H9 (cell line): ENCODE data around the gene OR51F1. TPM values are rescaled to one million over a fixed set of nuclear protein-coding genes. Genes with fewer than 3 reads are reported as not detected.
"Not testable (repeated sequence)": the region's sequence is repeated elsewhere in the genome, so short reads cannot be mapped to it uniquely, and the experiment has no call there.

Experiments used
- DNase-seq: peaks from one replicate; pipeline ENCODE4 v3.0.0-alpha.2; 2017
- H2AFZ ChIP-seq: one replicate; pipeline ENCODE4 v1.6.1; 2013; ENCODE audit warnings: mild to moderate bottlenecking, low read length, control low read depth, moderate library complexity
- H2AK5ac ChIP-seq: 2 replicates; pipeline ENCODE4 v1.6.1; 2013; ENCODE audit warnings: low read length, control low read depth, mixed read lengths; ENCODE audit not compliant: insufficient read length
- H2BK120ac ChIP-seq: one replicate; pipeline ENCODE4 v1.6.1; 2013; ENCODE audit warnings: low read depth, mild to moderate bottlenecking, low read length, control low read depth, inconsistent platforms; ENCODE audit not compliant: poor library complexity, severe bottlenecking
- H2BK12ac ChIP-seq: 2 replicates; pipeline ENCODE4 v1.6.1; 2013; ENCODE audit warnings: low read length, control low read depth, mixed read lengths, low read depth; ENCODE audit not compliant: insufficient read length
- H2BK15ac ChIP-seq: 2 replicates; pipeline ENCODE4 v1.6.1; 2013; ENCODE audit warnings: low read depth, low read length, control low read depth
- H2BK20ac ChIP-seq: one replicate; pipeline ENCODE4 v1.6.1; 2013; ENCODE audit warnings: low read depth, mild to moderate bottlenecking, low read length, control low read depth, inconsistent platforms; ENCODE audit not compliant: poor library complexity, severe bottlenecking
- H2BK5ac ChIP-seq: 2 replicates; pipeline ENCODE4 v1.6.1; 2013; ENCODE audit warnings: low read length, control low read depth, mixed read lengths; ENCODE audit not compliant: insufficient read length
- H3K14ac ChIP-seq: 2 replicates; pipeline ENCODE4 v1.6.1; 2013; ENCODE audit warnings: low read length, control low read depth; ENCODE audit not compliant: insufficient read depth
- H3K18ac ChIP-seq: 2 replicates; pipeline ENCODE4 v1.6.1; 2013; ENCODE audit warnings: low read depth, mild to moderate bottlenecking, mixed read lengths, low read length, control low read depth; ENCODE audit not compliant: insufficient read length
- H3K23ac ChIP-seq: 2 replicates; pipeline ENCODE4 v1.6.1; 2013; ENCODE audit warnings: low read length, control low read depth, mixed read lengths, low read depth; ENCODE audit not compliant: insufficient read length
- H3K23me2 ChIP-seq: 2 replicates; pipeline ENCODE4 v1.6.1; 2013; ENCODE audit warnings: low read depth, mild to moderate bottlenecking, mixed read lengths, low read length, control low read depth; ENCODE audit not compliant: insufficient read length, poor library complexity, severe bottlenecking
- H3K27ac ChIP-seq: 2 replicates; pipeline ENCODE4 v1.5.1; 2013; ENCODE audit warnings: low read length, control low read depth, mixed read lengths, low read depth; ENCODE audit not compliant: insufficient read length
- H3K27me3 ChIP-seq: 2 replicates; pipeline ENCODE4 v1.6.1; 2013; ENCODE audit warnings: low read length, control low read depth, inconsistent platforms; ENCODE audit not compliant: insufficient read depth
- H3K4ac ChIP-seq: 2 replicates; pipeline ENCODE4 v1.6.1; 2013; ENCODE audit warnings: low read depth, mild to moderate bottlenecking, control low read depth, inconsistent platforms, low read length, moderate library complexity
- H3K4me1 ChIP-seq: 2 replicates; pipeline ENCODE4 v1.6.1; 2013; ENCODE audit warnings: low read length, control low read depth, inconsistent platforms; ENCODE audit not compliant: insufficient read depth
- H3K4me2 ChIP-seq: 2 replicates; pipeline ENCODE4 v1.6.1; 2013; ENCODE audit warnings: low read length, control low read depth, mixed read lengths; ENCODE audit not compliant: insufficient read length, insufficient read depth
- H3K56ac ChIP-seq: 2 replicates; pipeline ENCODE4 v1.6.1; 2013; ENCODE audit warnings: low read depth, mild to moderate bottlenecking, mixed read lengths, low read length, control low read depth; ENCODE audit not compliant: insufficient read length
- H3K79me1 ChIP-seq: 2 replicates; pipeline ENCODE4 v1.6.1; 2013; ENCODE audit warnings: low read depth, mild to moderate bottlenecking, moderate library complexity, low read length, control low read depth, inconsistent platforms; ENCODE audit not compliant: insufficient read depth, poor library complexity, severe bottlenecking
- H3K79me2 ChIP-seq: 2 replicates; pipeline ENCODE4 v1.6.1; 2013; ENCODE audit warnings: low read length, control low read depth, inconsistent platforms; ENCODE audit not compliant: insufficient read depth
- H3K9ac ChIP-seq: 2 replicates; pipeline ENCODE4 v1.6.1; 2013; ENCODE audit warnings: low read length, control low read depth, mixed read lengths; ENCODE audit not compliant: insufficient read length; ENCODE audit errors: extremely low read depth
- H3K9me3 ChIP-seq: one replicate; pipeline ENCODE4 v1.6.1; 2013; ENCODE audit warnings: low read depth, low read length, inconsistent platforms; ENCODE audit not compliant: control insufficient read depth
- H3T11ph ChIP-seq: one replicate; pipeline ENCODE4 v1.6.1; 2013; ENCODE audit warnings: mild to moderate bottlenecking, low read length, control low read depth, inconsistent platforms
- H4K20me1 ChIP-seq: one replicate; pipeline ENCODE4 v1.6.1; 2013; ENCODE audit not compliant: control insufficient read depth, insufficient read length, insufficient read depth
- H4K5ac ChIP-seq: 2 replicates; pipeline ENCODE4 v1.6.1; 2013; ENCODE audit warnings: low read depth, mild to moderate bottlenecking, mixed read lengths, low read length, control low read depth; ENCODE audit not compliant: insufficient read length
- H4K8ac ChIP-seq: replicated peaks from 2 replicates; pipeline ENCODE4 v1.6.1; 2013; ENCODE audit warnings: low read length, control low read depth, mixed read lengths, low read depth; ENCODE audit not compliant: insufficient read length
- H4K91ac ChIP-seq: 2 replicates; pipeline ENCODE4 v1.6.1; 2013; ENCODE audit warnings: low read depth, mild to moderate bottlenecking, moderate library complexity, mixed read lengths, low read length, control low read depth; ENCODE audit not compliant: insufficient read length
- H3K27ac Mint-ChIP-seq, 3 experiments: 2 replicates in 2 of 3; 3 replicates in 1 of 3; pipeline ENCODE4 v1.8.0; 2020 to 2021; ENCODE audit warnings: mixed read lengths in 3 of 3, mild to moderate bottlenecking in 1 of 3, moderate library complexity in 1 of 3
- H3K27me3 Mint-ChIP-seq: 2 replicates; pipeline ENCODE4 v1.8.0; 2021; ENCODE audit warnings: low read depth, mild to moderate bottlenecking, moderate library complexity, mixed read lengths
- H3K36me3 Mint-ChIP-seq, 3 experiments: 2 replicates in 2 of 3; 3 replicates in 1 of 3; pipeline ENCODE4 v1.8.0; 2020 to 2021; ENCODE audit warnings: low read depth in 3 of 3, mixed read lengths in 3 of 3; ENCODE audit not compliant: insufficient read depth in 1 of 3
- H3K4me1 Mint-ChIP-seq, 2 experiments: 2 replicates each; pipeline ENCODE4 v1.8.0; 2020; ENCODE audit warnings: mixed read lengths in 2 of 2
- H3K4me3 Mint-ChIP-seq, 2 experiments: 2 replicates in 1 of 2; 3 replicates in 1 of 2; pipeline ENCODE4 v1.8.0; 2020 to 2021; ENCODE audit warnings: mild to moderate bottlenecking in 2 of 2, mixed read lengths in 2 of 2, moderate library complexity in 1 of 2
- H3K9me3 Mint-ChIP-seq, 2 experiments: 2 replicates in 1 of 2; 3 replicates in 1 of 2; pipeline ENCODE4 v1.8.0; 2020; ENCODE audit warnings: mild to moderate bottlenecking in 2 of 2, mixed read lengths in 2 of 2, moderate library complexity in 1 of 2
- WGBS: extraction: QIAGEN DNeasy Blood & Tissue Kit; methylation state at CpG from one replicate; pipeline ENCODE4 v1.1.7; 2013; ENCODE audit warnings: missing lambda C conversion rate, low lambda C conversion rate, mixed read lengths; ENCODE audit not compliant: insufficient read length; ENCODE audit errors: extremely low coverage; 5-methylcytosine and 5-hydroxymethylcytosine counted together
- total RNA-seq: library from RNA; stranded (reverse); gene quantifications from 2 replicates; pipeline ENCODE4 v1.2.1, GENCODE V29; 2021
- TF ChIP-seq, protein P1 (sequence below): fragments of 200-600 bp; sonication (generic); conservative IDR thresholded peaks from 3 replicates; pipeline ENCODE4 v1.8.0; 2021; ENCODE audit warnings: antibody characterized with exemption, mild to moderate bottlenecking

Gene OR51F1
- total RNA-seq, 1 experiment from 2014 or later: not detected

DNA sequence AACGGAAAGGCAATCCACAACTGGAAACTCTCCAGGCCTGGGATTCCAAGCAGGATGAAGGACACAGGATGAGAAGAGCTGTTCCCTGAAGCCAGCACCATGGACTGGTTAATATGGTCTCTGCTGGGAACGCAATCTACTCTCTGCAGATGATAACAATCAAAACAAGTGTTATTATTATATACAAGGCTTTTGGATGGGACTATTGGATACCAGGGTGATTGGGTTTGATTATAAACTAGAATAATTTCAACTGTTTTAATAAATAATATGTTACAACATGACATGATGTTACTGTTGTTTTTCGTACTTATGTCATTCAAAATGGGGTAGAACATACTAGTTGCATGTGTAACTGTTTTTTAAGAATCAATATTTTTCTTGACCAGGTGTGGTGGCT is 34.5 kb upstream of the OR51F1 start, which contains the start of gene OR52R1:
Gene OR52R1, minus strand, starts transcription at position 101 of the 400 bp plus-strand sequence. Its CDS starts 0 bp downstream, at position 101.
- Histone ChIP-seq H3T11ph (no peak within 1 kb of the TSS), H3K56ac (no peak within 1 kb of the TSS), H4K5ac (no peak within 1 kb of the TSS), H3K23me2 (no peaks in the 10 kb centered on the region), H4K8ac (no peak within 1 kb of the TSS), H4K20me1 (no peaks in the 10 kb centered on the region), H3K79me1 (no peaks in the 10 kb centered on the region), H2AK5ac (no peak within 1 kb of the TSS), H3K9ac (no peak within 1 kb of the TSS), H3K4me2 (no peak within 1 kb of the TSS), H2BK20ac (no peak within 1 kb of the TSS), H3K4me1 (no peaks in the 10 kb centered on the region), H3K79me2 (no peaks in the 10 kb centered on the region), H3K27ac (no peak within 1 kb of the TSS), H3K18ac (no peak within 1 kb of the TSS), H3K23ac (no peak within 1 kb of the TSS), H3K9me3 (no peaks in the 10 kb centered on the region), H2BK15ac (no peak within 1 kb of the TSS), H3K4ac (no peak within 1 kb of the TSS; the same call in 1 of the 2 replicates), H4K91ac (no peak within 1 kb of the TSS), H3K14ac (no peak within 1 kb of the TSS; the same call in 1 of the 2 replicates), H2BK12ac (no peak within 1 kb of the TSS), H3K27me3 (no peaks in the 10 kb centered on the region), H2BK5ac (no peak within 1 kb of the TSS), H2AFZ (no peak within 1 kb of the TSS), H2BK120ac (no peak within 1 kb of the TSS)
- TF ChIP-seq, protein P1, sequence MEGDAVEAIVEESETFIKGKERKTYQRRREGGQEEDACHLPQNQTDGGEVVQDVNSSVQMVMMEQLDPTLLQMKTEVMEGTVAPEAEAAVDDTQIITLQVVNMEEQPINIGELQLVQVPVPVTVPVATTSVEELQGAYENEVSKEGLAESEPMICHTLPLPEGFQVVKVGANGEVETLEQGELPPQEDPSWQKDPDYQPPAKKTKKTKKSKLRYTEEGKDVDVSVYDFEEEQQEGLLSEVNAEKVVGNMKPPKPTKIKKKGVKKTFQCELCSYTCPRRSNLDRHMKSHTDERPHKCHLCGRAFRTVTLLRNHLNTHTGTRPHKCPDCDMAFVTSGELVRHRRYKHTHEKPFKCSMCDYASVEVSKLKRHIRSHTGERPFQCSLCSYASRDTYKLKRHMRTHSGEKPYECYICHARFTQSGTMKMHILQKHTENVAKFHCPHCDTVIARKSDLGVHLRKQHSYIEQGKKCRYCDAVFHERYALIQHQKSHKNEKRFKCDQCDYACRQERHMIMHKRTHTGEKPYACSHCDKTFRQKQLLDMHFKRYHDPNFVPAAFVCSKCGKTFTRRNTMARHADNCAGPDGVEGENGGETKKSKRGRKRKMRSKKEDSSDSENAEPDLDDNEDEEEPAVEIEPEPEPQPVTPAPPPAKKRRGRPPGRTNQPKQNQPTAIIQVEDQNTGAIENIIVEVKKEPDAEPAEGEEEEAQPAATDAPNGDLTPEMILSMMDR: no peak
- no CpG with 5 or more reads among the region's 3 CpGs for WGBS
- Mint-ChIP-seq H3K27ac (no peak within 1 kb of the TSS), H3K4me3 (no peak within 1 kb of the TSS), H3K4me1 (0 out of 4 replicates have a peak, but pooled peaks cover 0 to 2% of the 10 kb centered on the region in 2 experiments), H3K27me3 (no peaks in the 10 kb centered on the region), H3K36me3 (no peaks in the 10 kb centered on the region), H3K9me3 (no peaks in the 10 kb centered on the region)
- DNase-seq: no peak

DNA sequence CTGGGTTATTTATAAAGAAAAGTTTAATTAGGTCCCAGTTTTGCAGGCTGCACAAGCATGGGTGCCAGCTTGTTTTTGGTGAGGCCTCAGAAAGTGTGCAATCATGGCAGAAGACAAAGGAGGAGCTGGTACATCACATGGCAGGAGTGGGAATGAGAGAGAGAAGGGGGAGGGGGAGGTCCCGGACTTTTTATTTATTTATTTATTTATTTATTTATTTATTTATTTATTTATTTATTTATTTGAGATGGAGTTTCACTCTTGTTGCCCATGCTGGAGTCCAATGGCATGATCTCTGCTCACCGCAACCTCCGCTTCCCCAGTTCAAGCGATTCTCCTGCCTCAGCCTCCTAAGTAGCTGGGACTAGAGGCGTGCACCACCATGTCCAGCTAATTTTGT is 31.6 kb upstream of the OR51F1 start:
- not testable (repeated sequence) for H3K9me3 ChIP-seq, H3K27me3 ChIP-seq, H3K4ac ChIP-seq, H2BK15ac ChIP-seq, H3K23ac ChIP-seq, H4K5ac ChIP-seq, H4K91ac ChIP-seq, H3K4me1 ChIP-seq, H3K79me2 ChIP-seq, H4K8ac ChIP-seq, H4K20me1 ChIP-seq, H3K36me3 Mint-ChIP-seq, H3K9ac ChIP-seq, H3K14ac ChIP-seq, H3K18ac ChIP-seq, H3K27ac ChIP-seq, H3K4me3 Mint-ChIP-seq, H2BK5ac ChIP-seq, H2BK20ac ChIP-seq, H2BK12ac ChIP-seq, H3K56ac ChIP-seq, H3K4me2 ChIP-seq, H3K23me2 ChIP-seq, H2AFZ ChIP-seq, H3T11ph ChIP-seq, H3K9me3 Mint-ChIP-seq, H2BK120ac ChIP-seq, H3K79me1 ChIP-seq, DNase-seq, H3K4me1 Mint-ChIP-seq, H2AK5ac ChIP-seq, H3K27me3 Mint-ChIP-seq
- no CpG with 5 or more reads among the region's 5 CpGs for WGBS
- peak overlapping the region in 1 of 3 experiments; percentile 13; a peak in 1 of 7 replicates for H3K27ac Mint-ChIP-seq
